ENCODE measurements around the gene DHX58.

DNA sequence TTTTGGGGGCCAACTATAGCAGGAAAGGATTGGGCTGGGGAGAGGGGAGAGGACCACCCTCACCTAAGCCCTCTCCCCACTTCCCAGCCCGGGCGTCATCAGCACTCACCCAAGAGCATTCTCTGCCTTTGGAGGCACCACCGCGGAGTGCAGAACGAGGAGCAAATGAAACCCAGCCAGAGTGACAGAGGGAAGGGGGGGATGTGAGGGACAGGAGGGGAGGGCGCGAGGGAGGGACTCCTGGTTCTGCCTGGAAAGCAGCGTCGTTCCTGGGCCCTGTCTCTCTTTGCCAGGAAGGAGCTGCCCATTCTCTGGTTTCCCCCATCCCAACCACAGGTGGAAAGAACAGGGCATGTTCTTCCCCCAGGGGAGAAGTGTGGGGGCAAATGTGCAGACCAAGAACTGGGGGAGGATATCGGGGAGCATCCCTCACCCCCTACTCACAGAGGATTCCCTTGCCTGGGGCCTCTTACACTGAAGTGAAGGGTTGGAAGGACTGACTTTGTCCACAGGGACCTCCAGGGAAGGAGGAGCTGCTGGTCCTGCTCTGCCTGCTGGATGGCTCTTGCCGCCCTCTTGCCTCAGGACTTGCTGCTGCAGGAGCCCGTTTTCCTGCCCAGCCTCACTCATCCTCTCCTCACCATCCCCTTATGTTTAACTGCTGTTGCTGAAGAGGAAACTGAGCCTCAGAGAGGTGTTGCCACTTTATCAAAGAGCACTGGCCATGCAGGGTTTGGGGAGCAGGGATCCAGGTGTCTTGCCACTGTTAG lies 58.6 kb downstream of the DHX58 start:
- no peak for TF ChIP-seq CTCF (IDR thresholded peaks at IDR 0.05)
- TF ChIP-seq EZH2 (IDR thresholded peaks at IDR 0.05), result no peak
- no peak for TF ChIP-seq EZH2phosphoT487 (IDR thresholded peaks at IDR 0.05)

Measured in neural progenitor cell (in vitro differentiated cells).